Hepatocyte (in vitro differentiated cells): ENCODE measurements around the gene CAB39.

Experiments
- EZH2 ChIP-seq: fragments of 200-600 bp; sonication (generic); IDR thresholded peaks from 2 replicates; pipeline ENCODE4 v1.6.1; 2016; ENCODE audit warnings: antibody characterized with exemption, mild to moderate bottlenecking, borderline replicate concordance
- TF ChIP-seq, protein P1 (sequence below): fragments of 200-600 bp; sonication (generic); IDR thresholded peaks from 2 replicates; pipeline ENCODE4 v1.5.1; 2016; ENCODE audit warnings: antibody characterized with exemption, mild to moderate bottlenecking; ENCODE audit not compliant: poor library complexity

DNA sequence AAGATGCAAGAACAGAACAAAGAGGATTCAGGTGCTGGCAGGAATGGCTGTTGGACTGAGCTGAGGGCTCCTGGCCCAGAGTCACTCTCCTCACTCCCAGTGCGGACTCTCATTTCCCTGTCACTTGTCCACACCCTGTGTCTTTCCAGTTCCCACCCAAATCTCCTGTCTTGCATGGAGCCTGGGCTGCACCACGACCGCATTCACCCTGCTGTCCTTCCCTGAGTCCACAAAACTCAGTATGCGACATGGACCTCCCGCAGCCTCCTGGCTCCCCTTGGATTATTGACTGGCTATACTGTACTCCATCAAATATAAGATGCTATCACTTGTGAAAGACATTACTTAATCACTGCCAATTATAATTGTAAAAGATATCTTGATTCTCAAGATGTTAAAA is 149.7 kb downstream of the CAB39 start:
- TF ChIP-seq EZH2: no peak
- TF ChIP-seq, protein P1, sequence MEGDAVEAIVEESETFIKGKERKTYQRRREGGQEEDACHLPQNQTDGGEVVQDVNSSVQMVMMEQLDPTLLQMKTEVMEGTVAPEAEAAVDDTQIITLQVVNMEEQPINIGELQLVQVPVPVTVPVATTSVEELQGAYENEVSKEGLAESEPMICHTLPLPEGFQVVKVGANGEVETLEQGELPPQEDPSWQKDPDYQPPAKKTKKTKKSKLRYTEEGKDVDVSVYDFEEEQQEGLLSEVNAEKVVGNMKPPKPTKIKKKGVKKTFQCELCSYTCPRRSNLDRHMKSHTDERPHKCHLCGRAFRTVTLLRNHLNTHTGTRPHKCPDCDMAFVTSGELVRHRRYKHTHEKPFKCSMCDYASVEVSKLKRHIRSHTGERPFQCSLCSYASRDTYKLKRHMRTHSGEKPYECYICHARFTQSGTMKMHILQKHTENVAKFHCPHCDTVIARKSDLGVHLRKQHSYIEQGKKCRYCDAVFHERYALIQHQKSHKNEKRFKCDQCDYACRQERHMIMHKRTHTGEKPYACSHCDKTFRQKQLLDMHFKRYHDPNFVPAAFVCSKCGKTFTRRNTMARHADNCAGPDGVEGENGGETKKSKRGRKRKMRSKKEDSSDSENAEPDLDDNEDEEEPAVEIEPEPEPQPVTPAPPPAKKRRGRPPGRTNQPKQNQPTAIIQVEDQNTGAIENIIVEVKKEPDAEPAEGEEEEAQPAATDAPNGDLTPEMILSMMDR: no peak
